IMR-90 (cell line): ENCODE measurements around the gene NUP93. TPM values are rescaled to one million over a fixed set of nuclear protein-coding genes. Genes with fewer than 3 reads are reported as not detected.

Experiments
- ATAC-seq: fragments of 200-7000 bp; cut with Tn5 transposase; 2 replicates; pipeline ENCODE4 v1.9.1; 2020; ENCODE audit warnings: low read depth, mild to moderate bottlenecking, moderate library complexity
- BruUV-seq: library from RNA; stranded (reverse); fragments of 400-500 nt; replicated peaks from 2 replicates; lab custom pipeline; 2021; lab: Mats Ljungman, UMichigan
- CTCF ChIA-PET: fragments of 300-600 bp; formaldehyde crosslinking; extraction: SDS; loops from one replicate; lab custom pipeline; 2021; ENCODE audit warnings: antibody characterized with exemption; lab: Yijun Ruan, JAX
- POLR2A ChIA-PET: fragments of 300-600 bp; sonication (Branson Sonifier 250); formaldehyde crosslinking; loops from one replicate; lab custom pipeline; 2022; ENCODE audit warnings: antibody characterized with exemption; ENCODE audit not compliant: unreplicated experiment; lab: Charles Lee
- DNase-seq: peaks from one replicate; pipeline ENCODE4 v3.0.0; 2013
- H2AFZ ChIP-seq: replicated peaks from 2 replicates; pipeline ENCODE3; 2013; ENCODE audit warnings: low read length, mild to moderate bottlenecking; ENCODE audit not compliant: poor library complexity
- H2AK5ac ChIP-seq: 2 replicates; pipeline ENCODE4 v1.6.1; 2013; ENCODE audit warnings: low read depth, low read length, inconsistent platforms
- H2AK9ac ChIP-seq: replicated peaks from 2 replicates; pipeline ENCODE3; 2013; ENCODE audit warnings: mild to moderate bottlenecking, low read depth, low read length, moderate library complexity; ENCODE audit not compliant: poor library complexity
- H2BK120ac ChIP-seq: 2 replicates; pipeline ENCODE4 v1.6.1; 2013; ENCODE audit warnings: low read depth, low read length, inconsistent platforms
- H2BK15ac ChIP-seq: 3 replicates; pipeline ENCODE4 v1.6.1; 2013; ENCODE audit warnings: low read depth, low read length, inconsistent platforms
- H2BK20ac ChIP-seq: 2 replicates; pipeline ENCODE4 v1.6.1; 2013; ENCODE audit warnings: low read depth, mild to moderate bottlenecking, inconsistent platforms, low read length, moderate library complexity
- H2BK5ac ChIP-seq: 2 replicates; pipeline ENCODE4 v1.6.1; 2013; ENCODE audit warnings: mild to moderate bottlenecking, low read depth, low read length, inconsistent platforms; ENCODE audit not compliant: poor library complexity, severe bottlenecking
- H3K14ac ChIP-seq: replicated peaks from 2 replicates; pipeline ENCODE4 v1.6.1; 2013; ENCODE audit warnings: low read depth, low read length, inconsistent platforms
- H3K18ac ChIP-seq: 2 replicates; pipeline ENCODE4 v1.6.1; 2013; ENCODE audit warnings: low read depth, low read length, control low read depth
- H3K23ac ChIP-seq: 2 replicates; pipeline ENCODE4 v1.6.1; 2013; ENCODE audit warnings: low read depth, low read length, inconsistent platforms
- H3K27ac ChIP-seq: 2 replicates; pipeline ENCODE4 v1.5.1; 2013; ENCODE audit warnings: mild to moderate bottlenecking, control low read depth, low read length; ENCODE audit not compliant: insufficient read depth
- H3K27me3 ChIP-seq: 2 replicates; pipeline ENCODE4 v1.6.1; 2013; ENCODE audit warnings: low read length; ENCODE audit not compliant: control insufficient read depth, insufficient read depth
- H3K36me3 ChIP-seq: 2 replicates; pipeline ENCODE4 v1.6.1; 2013; ENCODE audit warnings: low read length, mixed read lengths; ENCODE audit not compliant: control insufficient read depth, insufficient read depth
- H3K4ac ChIP-seq: 2 replicates; pipeline ENCODE4 v1.6.1; 2013; ENCODE audit warnings: low read depth, low read length, inconsistent platforms
- H3K4me1 ChIP-seq: 2 replicates; pipeline ENCODE4 v1.6.1; 2013; ENCODE audit warnings: low read length, mixed read lengths; ENCODE audit not compliant: control insufficient read depth, insufficient read depth
- H3K4me2 ChIP-seq: 2 replicates; pipeline ENCODE4 v1.6.1; 2013; ENCODE audit warnings: low read depth, mild to moderate bottlenecking, control low read depth, low read length, moderate library complexity
- H3K4me3 ChIP-seq: 2 replicates; pipeline ENCODE4 v1.5.1; 2013; ENCODE audit warnings: low read depth, mild to moderate bottlenecking, control low read depth, low read length, moderate library complexity; ENCODE audit not compliant: insufficient read depth
- H3K56ac ChIP-seq: 2 replicates; pipeline ENCODE4 v1.6.1; 2013; ENCODE audit warnings: low read length, inconsistent platforms; ENCODE audit not compliant: insufficient read depth; ENCODE audit errors: extremely low read depth
- H3K79me1 ChIP-seq, 2 experiments: 2 replicates each; pipeline ENCODE4 v1.6.1; 2013; ENCODE audit warnings: low read length in 2 of 2, inconsistent platforms in 1 of 2, low read depth in 1 of 2
- H3K9ac ChIP-seq: 2 replicates; pipeline ENCODE4 v1.6.1; 2013; ENCODE audit warnings: low read depth, low read length, control low read depth
- H3K9me1 ChIP-seq: 2 replicates; pipeline ENCODE4 v1.6.1; 2013; ENCODE audit warnings: low read length, inconsistent platforms; ENCODE audit not compliant: insufficient read depth
- H3K9me3 ChIP-seq: 2 replicates; pipeline ENCODE4 v1.6.1; 2013; ENCODE audit warnings: low read length; ENCODE audit not compliant: control insufficient read depth, insufficient read depth
- H4K20me1 ChIP-seq: 2 replicates; pipeline ENCODE4 v1.6.1; 2013; ENCODE audit warnings: low read length, inconsistent platforms; ENCODE audit not compliant: insufficient read depth
- H4K5ac ChIP-seq: 2 replicates; pipeline ENCODE4 v1.6.1; 2013; ENCODE audit warnings: mild to moderate bottlenecking, low read depth, low read length, control low read depth
- H4K8ac ChIP-seq, 2 experiments: 2 replicates each; pipeline ENCODE4 v1.6.1; 2013; ENCODE audit warnings: low read depth in 2 of 2, low read length in 2 of 2, control low read depth in 1 of 2, inconsistent platforms in 1 of 2
- H4K91ac ChIP-seq: 2 replicates; pipeline ENCODE4 v1.6.1; 2013; ENCODE audit warnings: low read depth, low read length, inconsistent platforms; ENCODE audit not compliant: insufficient read depth
- BHLHE40 ChIP-seq: fragments of 150-350 bp; IDR thresholded peaks from 2 replicates; pipeline ENCODE4 v1.6.1; 2016; ENCODE audit warnings: mild to moderate bottlenecking, low read depth, low read length
- CEBPB ChIP-seq: IDR thresholded peaks from 2 replicates; pipeline ENCODE4 v1.6.1; 2012; ENCODE audit warnings: low read depth, low read length, improper control_type of control experiment
- ELK1 ChIP-seq: fragments of 150-350 bp; IDR thresholded peaks from 2 replicates; pipeline ENCODE4 v1.6.1; 2016; ENCODE audit warnings: low read depth, mild to moderate bottlenecking, low read length, moderate library complexity, borderline replicate concordance
- WGBS, 2 experiments: methylation state at CpG; one replicate each; pipeline versions ENCODE4 v1.1.5 to v1.1.7; 2013; ENCODE audit warnings: missing lambda C conversion rate in 2 of 2; ENCODE audit not compliant: insufficient read length in 1 of 2; ENCODE audit errors: extremely low coverage in 2 of 2; 5-methylcytosine and 5-hydroxymethylcytosine counted together
- dilution Hi-C: fragments of 300-500 bp; cut with HindIII; formaldehyde crosslinking; loops from one replicate; pipeline ENCODE4 v1.14.3; 2018; ENCODE audit warnings: low sequenced_read_pairs; ENCODE audit not compliant: unreplicated experiment
- in situ Hi-C: fragments of 300-500 bp; cut with MboI; formaldehyde crosslinking; loops from 3 replicates; pipeline ENCODE4 v1.14.3; 2019; ENCODE audit warnings: low sequenced_read_pairs, inconsistent platforms, mixed read lengths
- intact Hi-C: fragments of 100-400 bp; cut with micrococcal nuclease; formaldehyde crosslinking; loops from 2 replicates; pipeline ENCODE4 v1.10.0; 2022
- polyA plus RNA-seq, 3 experiments: library from polyadenylated mRNA; depleted of rRNA; stranded (reverse); fragments of >200 nt; gene quantifications; 2 replicates each; pipeline ENCODE4 v1.2.3, GENCODE V29; 2012; ENCODE audit warnings: low replicate concordance in 1 of 3
- total RNA-seq: library from RNA; depleted of rRNA; stranded (reverse); fragments of >200 nt; gene quantifications from 2 replicates; pipeline ENCODE4 v1.2.3, GENCODE V29; 2012

NUP93 gene
- total and polyA plus RNA-seq, 2 of the 4 experiments (the other 2 are of a cell fraction) = 54.6 to 72.6 TPM

GRCh38 chr16:56892705-56893104, 162.8 kb downstream of the NUP93 start:
- H3K4me3 ChIP-seq = no peak overlapping the region
- H3K23ac ChIP-seq = no peak overlapping the region
- H2BK5ac ChIP-seq = no peak overlapping the region
- H2AK9ac ChIP-seq = no peak overlapping the region
- in situ Hi-C loops (no loop called here), dilution Hi-C loops (no loop called here), intact Hi-C loops (no loop called here)
- no peaks in the 10 kb centered on the region for H4K20me1 ChIP-seq
- H3K9me3 ChIP-seq = no peaks in the 10 kb centered on the region
- no peak overlapping the region for H2BK120ac ChIP-seq
- no peaks in the 10 kb centered on the region for H3K4me1 ChIP-seq
- no peak for ATAC-seq
- TF ChIP-seq BHLHE40 = no peak
- no peak for TF ChIP-seq ELK1
- TF ChIP-seq CEBPB = no peak
- H3K9me1 ChIP-seq = no peaks in the 10 kb centered on the region
- H3K27ac ChIP-seq = no peak overlapping the region
- H3K79me1 ChIP-seq = no peaks in the 10 kb centered on the region
- no peak overlapping the region for H3K56ac ChIP-seq
- CTCF ChIA-PET = no interaction called here
- no peak overlapping the region for H3K4ac ChIP-seq
- no peak overlapping the region for H4K5ac ChIP-seq
- no peak overlapping the region for H2AFZ ChIP-seq
- H3K36me3 ChIP-seq = no peaks in the 10 kb centered on the region
- no peak overlapping the region for H2AK5ac ChIP-seq
- no peak overlapping the region for H4K91ac ChIP-seq
- peaks cover 14% of the 10 kb centered on the region for H3K27me3 ChIP-seq
- H3K9ac ChIP-seq = no peak overlapping the region
- H3K4me2 ChIP-seq = no peak overlapping the region
- POLR2A ChIA-PET = no interaction called here
- WGBS, 2 experiments = 73% methylated on average over 5 of the region's 14 CpGs; no CpG with 5 or more reads in 1 of the 2 experiments
- no TSS peak for BruUV-seq
- H3K18ac ChIP-seq = no peak overlapping the region
- no peak overlapping the region for H2BK15ac ChIP-seq
- H2BK20ac ChIP-seq = no peak overlapping the region
- no peak overlapping the region for H4K8ac ChIP-seq
- no peak overlapping the region for H3K14ac ChIP-seq
- DNase-seq = no peak
